Activated T-cell treated with anti-CD3 and anti-CD28 coated beads, Interleukin-2, amount 50 U/mL, for 1 hour (primary cell): Measurements from ENCODE around the gene AKAP3.

ENCODE experiments used
- DNase-seq: peaks from one replicate; pipeline ENCODE4 v3.0.0-alpha.2; 2020

AKAP3 gene

GRCh38 chr12:4591180-4591687, 57.6 kb downstream of the AKAP3 start:
- no peak for DNase-seq

- no peak for DNase-seq
These were observed 58.9 kb downstream of the AKAP3 start for GRCh38 chr12:4589941-4590340.

GRCh38 chr12:4588916-4589315, 59.9 kb downstream of the AKAP3 start:
- no peak for DNase-seq

GRCh38 chr12:4587108-4587507, 61.7 kb downstream of the AKAP3 start:
- DNase-seq, result no peak

GRCh38 chr12:4586500-4586899, 62.4 kb downstream of the AKAP3 start:
- no peak for DNase-seq

- no peak for DNase-seq
These were observed 64.0 kb downstream of the AKAP3 start for GRCh38 chr12:4584896-4585295.

GRCh38 chr12:4584281-4584680, 64.6 kb downstream of the AKAP3 start:
- DNase-seq, result no peak

GRCh38 chr12:4580281-4580688, 68.6 kb downstream of the AKAP3 start:
- no peak for DNase-seq

- DNase-seq, result no peak
These were observed 69.3 kb downstream of the AKAP3 start for GRCh38 chr12:4579305-4580102.

GRCh38 chr12:4572680-4573079, 76.2 kb downstream of the AKAP3 start:
- no peak for DNase-seq

GRCh38 chr12:4569261-4569660, 79.6 kb downstream of the AKAP3 start:
- no peak for DNase-seq

- no peak for DNase-seq
These were observed 81.6 kb downstream of the AKAP3 start for GRCh38 chr12:4567073-4567881.

GRCh38 chr12:4566474-4566873, 82.4 kb downstream of the AKAP3 start:
- DNase-seq, result no peak
